GM21619 (cell line): ENCODE results near the gene TIGD2.
A peak's percentile ranks its signal among the peaks of the same experiment; 100 is the strongest.
"Not testable (repeated sequence)": the region's sequence is repeated elsewhere in the genome, so short reads cannot be mapped to it uniquely, and the experiment has no call there.

Source experiments
- ATAC-seq: cut with Tn5 transposase; IDR thresholded peaks from one replicate; pipeline ENCODE4 v1.9.1; 2021; ENCODE audit not compliant: unreplicated experiment

Gene TIGD2

GRCh38 chr4:89117115-89117514, 5.8 kb downstream of the TIGD2 start:
- no peak for ATAC-seq

- ATAC-seq: no peak
Measured at GRCh38 chr4:89119166-89119565, 7.8 kb downstream of the TIGD2 start.

GRCh38 chr4:89119836-89120235, 8.5 kb downstream of the TIGD2 start:
- ATAC-seq: no peak

GRCh38 chr4:89121387-89122068, 10.2 kb downstream of the TIGD2 start:
- ATAC-seq: no peak

GRCh38 chr4:89123451-89123851, 12.1 kb downstream of the TIGD2 start:
- ATAC-seq: no peak

GRCh38 chr4:89125901-89126782, 14.8 kb downstream of the TIGD2 start:
- ATAC-seq: no peak

- ATAC-seq: no peak
Measured at GRCh38 chr4:89129080-89129640, 17.8 kb downstream of the TIGD2 start.

GRCh38 chr4:89134775-89135319, 23.5 kb downstream of the TIGD2 start:
- no peak for ATAC-seq

GRCh38 chr4:89136525-89136924, 25.2 kb downstream of the TIGD2 start:
- ATAC-seq: no peak

GRCh38 chr4:89137231-89137630, 25.9 kb downstream of the TIGD2 start:
- no peak for ATAC-seq

GRCh38 chr4:89137695-89138094, 26.4 kb downstream of the TIGD2 start:
- no peak for ATAC-seq

GRCh38 chr4:89140168-89140759, 28.9 kb downstream of the TIGD2 start:
- no peak for ATAC-seq

GRCh38 chr4:89142691-89143669, 31.6 kb downstream of the TIGD2 start:
- ATAC-seq: peak; percentile 86

GRCh38 chr4:89144652-89145051, 33.3 kb downstream of the TIGD2 start:
- ATAC-seq: not testable (repeated sequence)

GRCh38 chr4:89146196-89146595, 34.9 kb downstream of the TIGD2 start:
- no peak for ATAC-seq

GRCh38 chr4:89152972-89153371, 41.6 kb downstream of the TIGD2 start:
- no peak for ATAC-seq

- ATAC-seq: no peak
Measured at GRCh38 chr4:89156174-89156914, 45.0 kb downstream of the TIGD2 start.

GRCh38 chr4:89157488-89158024, 46.2 kb downstream of the TIGD2 start:
- ATAC-seq: no peak

GRCh38 chr4:89158884-89159503, 47.7 kb downstream of the TIGD2 start:
- ATAC-seq: peak; percentile 64
